Gastrocnemius medialis (tissue), 4 donors: ENCODE data around the gene CCSER2.

Experiments
- CTCF ChIP-seq, 5 experiments: fragments of 450-650 bp in 3 of 5; fragments of 200-600 bp in 2 of 5; sonication (generic) in 2 of 5; IDR thresholded peaks in 4 of 5; conservative IDR thresholded peaks in 1 of 5; 1 replicate in 4 of 5; 2 replicates in 1 of 5; pipeline ENCODE4 v1.5.1; 2016 to 2019; ENCODE audit warnings: antibody characterized with exemption in 5 of 5, mild to moderate bottlenecking in 3 of 5, moderate library complexity in 3 of 5
- POLR2A ChIP-seq, 2 donors: fragments of 450-650 bp; IDR thresholded peaks; one replicate each; pipeline ENCODE4 v1.6.1; 2017; ENCODE audit warnings: antibody characterized with exemption in 2 of 2, mild to moderate bottlenecking in 2 of 2, moderate library complexity in 2 of 2

- TF ChIP-seq CTCF (IDR thresholded peaks at IDR 0.05 in 4 of 5, conservative IDR thresholded peaks at IDR 0.05 in 1 of 5) (no peak), POLR2A (IDR thresholded peaks at IDR 0.05) (no peak)
Measured at GRCh38 chr10:84344526-84344925, 16.1 kb downstream of the CCSER2 start.
